HG02763 (cell line): ENCODE data around the gene FZD7.
A peak's percentile ranks its signal among the peaks of the same experiment; 100 is the strongest.

Experiments used
- ATAC-seq: cut with Tn5 transposase; IDR thresholded peaks from one replicate; pipeline ENCODE4 v1.9.1; 2021; ENCODE audit warnings: mild to moderate bottlenecking, moderate library complexity; ENCODE audit not compliant: unreplicated experiment

The FZD7 gene

DNA sequence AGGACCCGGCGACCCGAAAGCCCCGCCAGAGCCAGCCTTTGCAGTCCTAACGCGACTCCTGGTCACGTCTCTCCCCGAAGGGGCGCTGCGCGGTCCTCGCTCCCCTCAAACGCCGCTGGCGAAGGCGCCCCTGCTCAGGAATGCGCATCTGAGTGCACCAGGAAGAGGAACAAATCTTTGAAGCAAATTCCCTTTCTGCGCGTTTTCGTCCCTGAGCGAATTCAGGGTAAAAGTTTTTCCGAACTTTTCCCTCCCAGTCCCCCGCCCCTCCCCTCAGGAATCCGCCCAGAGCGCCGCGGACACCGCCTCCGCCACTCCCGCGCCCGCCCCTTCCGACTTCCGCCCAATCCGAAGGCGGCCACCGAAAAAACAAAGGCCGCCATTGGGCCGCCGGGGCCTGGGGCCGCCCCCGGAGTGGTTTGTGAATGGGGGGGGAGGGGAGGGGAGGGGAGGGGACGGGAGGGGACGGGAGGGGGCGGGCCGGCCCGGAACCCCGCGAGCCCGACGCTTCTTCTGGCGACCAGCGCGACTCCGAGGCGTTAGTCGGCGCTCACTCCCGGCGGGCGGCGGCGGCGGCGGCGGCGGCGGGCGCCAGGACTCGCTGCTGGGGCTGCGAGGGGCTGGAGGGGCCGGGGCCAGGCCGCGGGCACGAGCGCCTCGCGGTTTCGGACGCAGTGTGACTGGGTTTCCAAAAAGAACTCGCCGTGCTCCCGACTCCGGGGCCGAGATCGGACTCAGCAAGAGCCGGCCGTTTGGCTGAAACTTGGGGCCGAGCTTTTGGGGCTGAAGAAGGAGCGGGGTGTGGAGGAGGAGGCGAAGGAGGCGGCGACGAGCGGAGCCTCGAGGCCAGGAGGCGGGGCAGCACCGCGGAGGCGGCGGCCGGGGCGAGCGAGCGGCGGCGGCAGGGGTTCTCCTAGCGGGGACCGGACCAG, at the start of gene FZD7:
Gene FZD7 (plus strand): TSS at position 539 of the 932 bp plus-strand sequence. CDS start 793 bp downstream, outside the sequence.
- ATAC-seq = peak; percentile 83

DNA sequence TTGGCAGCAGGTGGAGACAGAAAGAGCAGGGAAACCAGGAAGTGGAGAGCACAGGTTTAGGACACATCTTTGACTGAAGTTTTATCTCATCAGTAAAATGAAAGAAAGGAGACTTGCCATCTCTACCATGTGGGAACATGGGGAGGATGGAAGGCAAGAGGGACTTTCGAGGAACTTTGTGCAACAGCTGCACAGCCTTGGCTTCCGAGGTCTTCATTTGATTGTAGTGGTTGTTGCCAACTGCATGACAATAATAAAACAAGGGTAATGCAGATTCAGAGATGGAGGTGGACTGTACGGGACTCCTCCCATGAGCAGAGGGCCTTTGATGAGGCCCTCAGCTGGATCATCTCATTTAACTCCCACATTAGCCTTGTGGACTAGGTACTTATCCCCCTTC, 49.3 kb upstream of the FZD7 start:
- ATAC-seq = no peak

DNA sequence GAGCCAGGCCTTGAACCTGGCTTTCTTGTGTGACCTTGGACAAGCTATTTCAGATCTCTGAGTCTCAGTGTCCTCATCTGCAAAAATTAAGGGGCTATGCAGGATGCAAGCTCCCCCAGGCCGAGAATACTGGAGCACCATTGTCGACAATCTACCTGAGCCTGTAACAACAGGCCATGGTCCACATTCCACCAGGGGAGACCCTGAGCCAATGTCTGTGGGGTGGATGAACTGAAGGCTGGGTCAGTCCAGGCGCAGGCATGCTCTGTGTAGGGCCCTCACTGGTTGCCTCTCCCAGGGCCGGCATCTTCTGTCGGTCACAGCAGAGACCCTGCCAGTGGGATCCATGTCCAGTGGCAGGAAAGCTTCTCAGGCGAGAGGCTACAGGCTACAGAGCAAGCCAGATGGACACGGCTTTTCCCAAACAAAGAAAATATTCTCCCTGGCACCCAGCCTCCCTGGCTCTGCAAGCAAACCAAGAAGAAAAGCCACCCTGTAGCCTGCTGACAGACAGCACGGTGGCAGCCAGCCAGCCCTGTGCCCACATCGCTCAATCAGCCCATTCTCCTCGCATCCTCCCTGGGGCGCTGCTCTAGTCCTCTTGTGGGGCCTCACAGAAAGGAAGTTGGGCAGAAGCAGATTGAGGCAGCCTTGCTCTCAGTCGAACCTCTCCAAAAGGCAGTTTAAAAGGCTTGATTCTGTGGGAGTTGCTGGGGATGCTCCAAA, 48.7 kb upstream of the FZD7 start:
- ATAC-seq = no peak

DNA sequence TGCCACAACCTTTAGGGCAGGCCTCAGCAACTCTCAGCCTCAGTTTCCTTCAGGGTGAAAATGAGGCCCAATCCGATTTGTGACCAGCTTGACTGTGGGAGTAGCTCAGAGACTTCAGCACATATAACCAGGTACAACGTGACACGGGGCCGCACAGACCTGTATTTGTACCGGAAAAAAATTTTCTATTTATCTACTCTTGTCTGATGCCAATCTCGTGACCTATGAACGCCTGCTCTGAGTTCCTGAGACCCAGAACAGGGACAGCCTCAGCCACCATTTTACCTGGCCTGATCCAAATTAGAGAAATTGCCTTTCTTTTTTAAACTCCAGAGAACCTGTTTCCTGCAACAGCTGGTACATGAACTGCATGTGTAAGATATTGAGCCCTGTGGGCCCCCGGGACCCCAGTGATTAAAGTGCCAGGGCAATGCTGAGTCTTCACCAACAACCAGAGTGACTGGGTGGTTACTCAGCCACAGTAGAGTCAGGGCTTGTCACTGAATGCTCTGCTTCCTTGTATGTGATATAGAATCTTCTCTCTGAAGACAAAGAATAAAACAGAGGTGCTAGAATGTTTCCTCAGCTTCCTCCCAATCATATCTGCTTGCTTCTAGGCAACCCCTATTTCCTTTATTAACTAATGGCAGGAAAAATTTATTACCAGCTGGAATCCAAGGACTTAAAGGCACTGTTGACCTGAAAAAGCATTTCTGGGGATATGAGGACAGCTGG, 47.8 kb upstream of the FZD7 start:
- ATAC-seq = no peak

DNA sequence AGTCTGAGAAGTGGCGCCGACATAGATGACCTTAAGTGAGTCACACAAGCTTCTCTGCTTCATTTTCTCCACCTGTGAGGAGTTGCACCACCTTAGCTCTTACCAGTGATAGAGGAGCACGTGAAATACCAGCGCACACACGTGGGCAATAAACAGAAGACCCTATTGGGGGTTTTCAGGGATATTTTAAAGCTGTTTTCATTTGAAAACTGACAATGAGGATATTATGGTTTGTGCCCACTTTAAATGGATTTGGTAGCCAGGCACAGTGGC, 47.3 kb upstream of the FZD7 start:
- ATAC-seq = no peak

DNA sequence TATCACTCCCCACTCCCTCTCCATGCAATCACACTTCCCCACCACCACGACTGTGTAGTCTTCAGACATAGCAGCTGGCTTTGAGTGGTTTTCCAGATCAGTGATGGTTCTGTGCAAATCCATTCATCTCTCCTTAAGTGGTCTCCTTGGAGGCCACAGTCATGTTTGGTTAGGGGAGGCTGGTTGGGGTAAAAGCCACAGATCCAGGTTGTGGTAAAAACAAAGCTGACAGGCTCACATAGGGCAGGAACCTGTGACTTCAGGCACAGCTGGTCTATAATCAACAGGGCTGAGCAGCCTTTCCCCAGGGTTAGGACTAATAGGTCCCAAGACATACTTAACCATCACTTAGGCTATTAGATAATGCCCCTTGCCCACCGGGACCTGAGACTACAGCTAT, 46.2 kb upstream of the FZD7 start:
- no peak for ATAC-seq

DNA sequence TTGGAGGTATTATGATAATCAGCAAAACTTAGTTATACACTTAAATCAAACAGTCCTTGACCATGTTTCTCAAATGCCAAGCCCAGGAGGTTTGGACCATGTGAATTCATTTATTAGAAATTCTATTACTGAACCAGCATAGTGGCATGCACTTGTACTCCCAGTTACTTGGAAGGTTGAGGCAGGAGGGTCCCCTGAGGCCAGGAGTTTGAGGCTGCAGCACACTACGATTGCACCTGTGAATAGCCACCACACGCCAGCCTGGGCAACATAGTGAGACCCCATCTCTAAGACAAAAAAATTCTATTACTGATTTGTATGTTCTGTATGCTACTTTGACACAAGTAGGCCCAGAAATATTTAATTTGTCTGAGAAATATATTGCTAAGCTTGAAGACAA, 43.6 kb upstream of the FZD7 start:
- ATAC-seq = no peak

DNA sequence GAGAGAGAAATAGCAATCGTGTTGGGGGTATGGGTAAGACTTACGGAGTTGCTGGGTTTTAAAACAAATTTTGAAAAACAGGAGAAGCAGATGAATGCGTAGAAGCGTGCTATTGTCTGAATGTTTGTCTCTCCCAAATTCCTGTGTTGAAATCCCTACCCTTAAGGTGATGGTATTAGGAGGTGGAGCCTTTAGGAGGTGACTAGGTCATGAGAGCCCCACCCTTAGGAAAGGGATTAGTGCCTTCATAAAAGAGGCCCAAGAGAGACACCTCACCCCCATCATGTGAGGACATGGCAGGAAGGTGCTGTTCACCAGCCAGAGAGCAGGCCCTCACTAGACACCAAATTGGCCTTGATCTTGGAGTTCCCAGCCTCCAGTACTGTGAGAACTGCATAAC, 40.7 kb upstream of the FZD7 start:
- ATAC-seq = no peak

DNA sequence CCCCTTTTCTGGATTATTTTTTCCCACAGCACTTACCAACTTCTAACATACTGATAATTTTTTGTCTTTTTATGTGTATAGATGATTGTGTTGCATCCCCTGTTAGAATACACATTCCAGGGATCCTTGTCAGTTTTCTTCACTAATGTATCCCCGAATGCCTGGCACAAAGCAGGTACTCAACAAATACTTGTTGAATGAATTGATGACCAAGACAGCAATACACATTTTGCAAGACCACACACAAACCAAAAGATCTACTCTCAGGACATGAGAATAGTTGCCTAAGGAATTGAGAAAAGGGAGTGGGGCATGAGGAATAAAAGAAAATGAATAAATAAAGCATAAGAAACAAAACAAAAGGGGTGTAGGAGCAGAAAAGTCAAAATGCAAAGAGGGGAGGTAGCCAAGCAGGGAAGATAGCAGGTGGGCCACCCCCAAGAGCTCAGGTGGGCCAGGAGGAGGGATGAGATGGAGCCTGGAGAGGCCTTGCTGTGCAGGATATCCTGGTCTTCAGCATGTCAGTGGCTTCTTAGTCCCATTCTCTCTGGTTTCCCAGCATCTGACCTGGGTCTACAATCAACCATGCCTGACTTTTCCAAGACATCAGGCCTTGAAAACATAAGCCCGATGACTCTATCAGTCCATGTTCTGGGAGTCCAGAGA, 38.5 kb upstream of the FZD7 start:
- ATAC-seq = no peak

DNA sequence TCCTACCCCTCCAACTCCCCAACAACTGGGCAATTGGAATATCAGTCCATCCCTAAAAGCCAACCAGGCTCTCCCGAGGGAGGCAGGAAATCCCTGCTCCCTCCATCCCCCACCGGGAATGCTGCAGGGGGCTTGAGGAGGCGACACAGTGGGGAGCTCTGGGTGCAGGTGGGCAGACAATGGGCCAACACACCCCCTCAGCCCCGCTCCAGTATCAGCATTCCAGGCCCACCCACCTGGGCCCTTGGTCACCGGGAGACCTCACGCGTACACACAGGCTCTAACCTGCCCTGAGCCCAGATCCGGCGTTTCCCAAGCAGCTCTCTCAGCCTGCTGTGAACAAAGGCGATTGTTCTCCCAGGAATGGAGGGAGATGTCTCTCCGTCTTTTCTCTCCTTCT, 37.6 kb upstream of the FZD7 start:
- ATAC-seq = no peak

DNA sequence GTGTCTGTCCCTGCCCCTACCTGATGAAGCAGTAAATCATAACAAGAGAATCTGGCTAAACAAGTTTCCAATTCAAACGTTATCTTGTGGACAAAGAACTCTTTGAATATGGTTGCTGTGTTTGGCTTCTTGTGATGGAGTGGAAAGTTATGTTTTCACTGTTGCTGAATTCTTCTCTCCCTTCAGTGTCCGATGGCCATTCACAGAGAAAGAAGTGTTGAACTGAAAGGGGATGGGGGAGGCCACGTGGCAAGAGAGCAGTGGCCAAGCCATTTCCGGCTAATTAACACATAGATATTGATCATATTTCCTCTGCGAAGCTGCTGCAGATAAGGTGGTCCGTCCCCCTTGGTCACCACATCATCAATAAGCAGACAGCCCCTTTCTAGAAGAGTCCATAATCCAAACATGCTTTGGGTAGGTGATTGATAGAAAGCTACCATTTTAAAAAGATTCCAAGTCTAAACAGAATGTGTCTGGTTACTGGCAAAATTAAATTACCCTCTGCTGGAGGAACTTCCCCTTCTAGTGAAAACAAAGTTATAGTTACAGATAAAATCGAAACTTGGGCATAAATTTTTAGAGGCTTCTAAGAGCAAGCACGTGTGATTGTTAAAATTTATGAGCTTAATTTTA, 36.9 kb upstream of the FZD7 start:
- no peak for ATAC-seq

DNA sequence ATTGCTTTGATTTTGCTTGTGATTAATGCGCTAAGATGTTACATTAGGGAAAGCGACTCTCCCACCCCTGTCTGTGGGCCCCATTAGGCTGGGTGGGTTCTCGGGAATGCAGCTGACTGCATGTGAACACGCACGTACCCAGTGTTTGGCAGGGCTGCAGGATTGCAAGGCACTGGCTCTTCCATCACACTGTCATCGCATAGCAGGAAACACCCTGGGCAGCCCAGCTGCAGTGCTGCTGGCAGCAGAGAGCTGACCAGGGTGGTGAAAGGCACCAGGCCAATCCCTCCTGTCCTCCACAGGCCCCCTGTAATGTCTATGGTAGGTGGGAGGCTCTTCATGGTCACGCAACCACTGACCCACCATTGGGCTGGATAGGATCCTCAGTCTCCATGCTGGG, 34.4 kb upstream of the FZD7 start:
- no peak for ATAC-seq

DNA sequence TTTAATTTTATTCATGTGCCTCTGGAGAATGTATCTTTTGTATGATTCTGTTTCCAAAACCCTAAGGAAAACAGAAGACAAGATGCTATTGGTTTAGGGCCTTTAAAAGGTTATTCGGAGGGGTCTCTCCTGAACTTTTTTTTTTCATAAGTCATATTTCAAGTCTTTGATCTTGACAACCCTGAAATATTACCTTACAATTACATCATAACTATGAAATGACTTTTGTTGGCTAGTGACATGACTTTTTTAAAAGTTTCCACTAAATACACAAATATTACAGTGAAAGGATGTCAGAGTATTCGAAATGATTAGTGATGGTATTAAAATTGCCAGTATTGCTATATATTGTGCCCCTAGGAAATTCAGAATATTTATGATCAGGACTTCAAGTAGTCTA, 31.8 kb upstream of the FZD7 start:
- no peak for ATAC-seq

DNA sequence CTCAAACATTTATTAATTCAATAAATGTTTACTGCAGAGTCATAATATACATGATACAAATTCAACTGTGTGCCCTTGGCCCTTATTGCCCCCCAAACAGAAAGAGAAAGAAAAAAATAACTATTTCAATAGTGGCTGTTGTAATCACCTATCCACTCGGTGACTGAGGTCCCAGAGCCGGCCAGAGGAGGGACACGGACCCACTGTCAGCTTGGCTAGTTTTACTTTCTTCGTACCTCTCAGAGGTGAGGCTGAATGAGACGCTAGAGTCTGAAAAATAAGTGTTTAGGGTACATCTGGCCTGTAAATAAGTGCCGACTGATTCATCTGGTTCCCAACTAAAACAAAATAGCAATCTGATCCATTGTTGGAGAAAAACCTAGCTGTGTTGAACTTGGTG, 31.3 kb upstream of the FZD7 start:
- ATAC-seq = no peak

DNA sequence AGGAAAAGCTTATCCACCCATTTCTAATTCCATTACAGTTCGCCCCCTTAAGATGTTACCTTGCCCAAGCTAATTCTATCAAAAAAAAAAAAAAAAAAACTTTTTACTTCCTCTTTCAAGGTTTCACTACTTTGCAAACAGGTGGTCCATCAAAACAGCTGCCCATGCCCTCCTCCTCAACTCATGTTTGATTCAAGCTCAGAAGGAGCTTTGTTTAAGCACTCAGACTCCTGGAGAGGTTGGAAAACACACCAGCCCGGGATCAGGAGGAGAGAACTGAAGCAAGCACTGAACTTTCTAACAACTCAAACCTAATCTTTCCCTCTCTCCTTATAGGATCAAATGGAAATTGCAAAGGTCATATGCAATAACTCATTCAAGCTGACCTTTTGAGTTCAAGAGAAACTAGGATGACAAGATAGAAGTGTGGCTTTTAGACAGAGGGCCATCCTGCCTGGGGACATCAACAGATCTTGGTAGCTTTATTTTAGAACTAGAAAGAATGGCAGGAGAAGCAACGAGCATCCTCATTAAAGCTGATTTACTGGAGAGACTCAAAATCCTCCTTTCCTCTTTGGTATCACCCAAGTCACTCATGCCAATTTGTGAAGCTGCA, 28.3 kb upstream of the FZD7 start:
- no peak for ATAC-seq

DNA sequence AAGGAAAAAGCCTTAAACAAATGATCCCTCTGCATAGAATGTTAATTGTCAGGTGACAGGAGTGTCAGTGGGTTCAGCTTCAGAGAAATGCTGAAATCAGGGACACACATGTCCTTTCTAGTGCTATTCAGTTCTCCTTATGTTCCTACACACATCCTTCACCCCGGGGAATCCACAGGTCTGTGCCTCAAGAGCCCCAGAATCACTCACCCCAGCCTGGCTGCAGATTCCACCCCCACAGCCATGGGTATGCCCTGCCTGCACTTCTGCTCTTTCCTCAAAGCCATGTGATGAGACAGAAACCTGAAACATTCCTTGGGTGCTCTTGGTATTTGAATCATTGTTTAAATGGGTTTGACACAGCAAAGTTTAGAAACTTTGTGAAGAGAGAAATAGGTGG, 27.4 kb upstream of the FZD7 start:
- ATAC-seq = no peak

DNA sequence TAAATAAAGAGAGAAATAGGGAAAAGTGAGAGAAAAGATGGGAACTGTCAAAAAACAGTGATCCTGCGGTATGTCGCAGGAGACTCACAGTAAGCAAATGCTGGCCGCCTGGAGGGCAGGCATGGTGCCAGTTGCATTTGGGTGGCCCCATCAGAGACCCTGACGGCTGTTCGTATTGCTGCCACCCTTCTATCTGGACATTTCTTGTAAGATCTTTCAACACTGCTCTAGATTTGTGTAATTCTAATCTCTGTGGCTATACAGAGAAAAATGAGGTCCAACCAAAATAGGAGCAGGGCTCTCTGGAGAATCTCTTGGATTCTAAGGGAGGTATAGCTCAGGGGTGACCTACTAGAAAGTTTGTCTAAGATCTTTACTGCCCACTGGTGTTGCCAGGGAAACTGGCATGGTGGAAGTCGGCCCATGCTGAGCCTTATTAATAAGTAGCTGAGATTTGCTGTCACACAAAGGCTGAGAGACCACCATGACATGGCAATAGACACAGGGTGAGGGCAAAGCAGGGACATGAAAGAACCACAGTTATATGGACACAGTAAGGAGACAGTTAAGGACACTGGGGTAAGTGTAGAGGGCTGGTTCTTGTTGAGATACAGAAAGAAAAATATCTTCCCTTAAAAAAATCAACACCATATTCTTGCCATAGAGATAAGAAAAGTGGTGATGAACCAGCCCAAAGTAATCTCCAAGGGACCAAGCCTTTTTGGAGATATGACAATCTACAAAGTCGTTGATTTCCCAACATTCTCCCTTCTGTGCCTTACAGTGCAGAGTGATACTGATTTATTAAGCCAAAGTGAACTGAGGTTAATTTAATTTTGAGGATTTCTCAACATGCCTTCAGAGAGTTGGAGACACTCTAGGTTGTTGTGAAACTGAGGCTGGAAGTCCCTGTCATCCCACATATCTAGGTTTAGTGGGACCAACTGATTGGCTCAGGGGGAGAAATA, 26.4 kb upstream of the FZD7 start:
- no peak for ATAC-seq

DNA sequence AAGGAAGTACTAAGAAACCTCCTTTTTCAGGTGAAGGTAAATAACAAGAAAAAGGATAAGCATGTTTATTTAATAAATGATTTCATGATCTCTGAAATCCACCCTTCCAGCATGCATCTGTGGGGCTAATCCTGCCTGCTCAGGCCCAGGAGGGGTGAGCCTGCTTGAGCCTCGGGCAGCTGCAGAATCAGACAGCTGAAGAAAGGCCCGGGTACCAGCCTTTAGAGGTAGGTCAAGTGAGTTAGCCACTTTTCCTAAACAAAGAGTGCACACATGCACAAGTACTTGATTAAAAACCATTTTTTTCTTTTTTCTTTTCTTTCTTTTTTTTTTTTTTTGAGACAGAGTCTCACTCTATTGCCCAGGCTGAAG, 25.7 kb upstream of the FZD7 start:
- ATAC-seq = no peak

DNA sequence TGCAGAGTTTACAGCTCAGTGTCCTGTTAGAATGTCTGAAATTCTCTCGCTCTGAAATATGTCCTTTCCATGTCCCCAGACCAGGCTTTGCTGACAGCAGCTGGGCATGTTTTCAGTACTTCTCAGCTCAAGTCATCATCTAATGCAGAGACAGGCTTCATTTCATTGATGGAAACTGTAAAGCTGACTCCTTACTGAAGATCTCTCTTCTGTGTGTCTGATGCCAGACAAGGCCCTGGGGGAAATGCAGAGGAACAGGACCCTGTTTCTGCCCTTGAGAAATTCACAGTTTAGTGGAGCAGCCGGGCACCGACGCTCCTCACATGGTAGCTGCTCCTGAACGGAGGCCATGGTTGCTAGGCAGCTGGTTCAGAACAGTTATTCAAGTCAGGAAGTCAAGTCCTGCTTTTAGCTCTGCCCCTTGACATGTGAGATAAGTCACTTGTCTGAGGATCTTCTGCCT, 24.6 kb upstream of the FZD7 start:
- no peak for ATAC-seq
